H9 (cell line): Measurements from ENCODE around the gene SCN5A. TPM values are rescaled to one million over a fixed set of nuclear protein-coding genes. Genes with fewer than 3 reads are reported as not detected.
A peak's percentile ranks its signal among the peaks of the same experiment; 100 is the strongest.

Experiments used
- DNase-seq: peaks from one replicate; pipeline ENCODE4 v3.0.0-alpha.2; 2017
- H2AFZ ChIP-seq: one replicate; pipeline ENCODE4 v1.6.1; 2013; ENCODE audit warnings: mild to moderate bottlenecking, low read length, control low read depth, moderate library complexity
- H2AK5ac ChIP-seq: 2 replicates; pipeline ENCODE4 v1.6.1; 2013; ENCODE audit warnings: low read length, control low read depth, mixed read lengths; ENCODE audit not compliant: insufficient read length
- H2BK120ac ChIP-seq: one replicate; pipeline ENCODE4 v1.6.1; 2013; ENCODE audit warnings: low read depth, mild to moderate bottlenecking, low read length, control low read depth, inconsistent platforms; ENCODE audit not compliant: poor library complexity, severe bottlenecking
- H2BK12ac ChIP-seq: 2 replicates; pipeline ENCODE4 v1.6.1; 2013; ENCODE audit warnings: low read length, control low read depth, mixed read lengths, low read depth; ENCODE audit not compliant: insufficient read length
- H2BK15ac ChIP-seq: 2 replicates; pipeline ENCODE4 v1.6.1; 2013; ENCODE audit warnings: low read depth, low read length, control low read depth
- H2BK20ac ChIP-seq: one replicate; pipeline ENCODE4 v1.6.1; 2013; ENCODE audit warnings: low read depth, mild to moderate bottlenecking, low read length, control low read depth, inconsistent platforms; ENCODE audit not compliant: poor library complexity, severe bottlenecking
- H2BK5ac ChIP-seq: 2 replicates; pipeline ENCODE4 v1.6.1; 2013; ENCODE audit warnings: low read length, control low read depth, mixed read lengths; ENCODE audit not compliant: insufficient read length
- H3K14ac ChIP-seq: 2 replicates; pipeline ENCODE4 v1.6.1; 2013; ENCODE audit warnings: low read length, control low read depth; ENCODE audit not compliant: insufficient read depth
- H3K18ac ChIP-seq: 2 replicates; pipeline ENCODE4 v1.6.1; 2013; ENCODE audit warnings: low read depth, mild to moderate bottlenecking, mixed read lengths, low read length, control low read depth; ENCODE audit not compliant: insufficient read length
- H3K23ac ChIP-seq: 2 replicates; pipeline ENCODE4 v1.6.1; 2013; ENCODE audit warnings: low read length, control low read depth, mixed read lengths, low read depth; ENCODE audit not compliant: insufficient read length
- H3K23me2 ChIP-seq: 2 replicates; pipeline ENCODE4 v1.6.1; 2013; ENCODE audit warnings: low read depth, mild to moderate bottlenecking, mixed read lengths, low read length, control low read depth; ENCODE audit not compliant: insufficient read length, poor library complexity, severe bottlenecking
- H3K27ac ChIP-seq: 2 replicates; pipeline ENCODE4 v1.5.1; 2013; ENCODE audit warnings: low read length, control low read depth, mixed read lengths, low read depth; ENCODE audit not compliant: insufficient read length
- H3K27me3 ChIP-seq: 2 replicates; pipeline ENCODE4 v1.6.1; 2013; ENCODE audit warnings: low read length, control low read depth, inconsistent platforms; ENCODE audit not compliant: insufficient read depth
- H3K4ac ChIP-seq: 2 replicates; pipeline ENCODE4 v1.6.1; 2013; ENCODE audit warnings: low read depth, mild to moderate bottlenecking, control low read depth, inconsistent platforms, low read length, moderate library complexity
- H3K4me1 ChIP-seq: 2 replicates; pipeline ENCODE4 v1.6.1; 2013; ENCODE audit warnings: low read length, control low read depth, inconsistent platforms; ENCODE audit not compliant: insufficient read depth
- H3K4me2 ChIP-seq: 2 replicates; pipeline ENCODE4 v1.6.1; 2013; ENCODE audit warnings: low read length, control low read depth, mixed read lengths; ENCODE audit not compliant: insufficient read length, insufficient read depth
- H3K56ac ChIP-seq: 2 replicates; pipeline ENCODE4 v1.6.1; 2013; ENCODE audit warnings: low read depth, mild to moderate bottlenecking, mixed read lengths, low read length, control low read depth; ENCODE audit not compliant: insufficient read length
- H3K79me1 ChIP-seq: 2 replicates; pipeline ENCODE4 v1.6.1; 2013; ENCODE audit warnings: low read depth, mild to moderate bottlenecking, moderate library complexity, low read length, control low read depth, inconsistent platforms; ENCODE audit not compliant: insufficient read depth, poor library complexity, severe bottlenecking
- H3K79me2 ChIP-seq: 2 replicates; pipeline ENCODE4 v1.6.1; 2013; ENCODE audit warnings: low read length, control low read depth, inconsistent platforms; ENCODE audit not compliant: insufficient read depth
- H3K9ac ChIP-seq: 2 replicates; pipeline ENCODE4 v1.6.1; 2013; ENCODE audit warnings: low read length, control low read depth, mixed read lengths; ENCODE audit not compliant: insufficient read length; ENCODE audit errors: extremely low read depth
- H3K9me3 ChIP-seq: one replicate; pipeline ENCODE4 v1.6.1; 2013; ENCODE audit warnings: low read depth, low read length, inconsistent platforms; ENCODE audit not compliant: control insufficient read depth
- H3T11ph ChIP-seq: one replicate; pipeline ENCODE4 v1.6.1; 2013; ENCODE audit warnings: mild to moderate bottlenecking, low read length, control low read depth, inconsistent platforms
- H4K20me1 ChIP-seq: one replicate; pipeline ENCODE4 v1.6.1; 2013; ENCODE audit not compliant: control insufficient read depth, insufficient read length, insufficient read depth
- H4K5ac ChIP-seq: 2 replicates; pipeline ENCODE4 v1.6.1; 2013; ENCODE audit warnings: low read depth, mild to moderate bottlenecking, mixed read lengths, low read length, control low read depth; ENCODE audit not compliant: insufficient read length
- H4K8ac ChIP-seq: replicated peaks from 2 replicates; pipeline ENCODE4 v1.6.1; 2013; ENCODE audit warnings: low read length, control low read depth, mixed read lengths, low read depth; ENCODE audit not compliant: insufficient read length
- H4K91ac ChIP-seq: 2 replicates; pipeline ENCODE4 v1.6.1; 2013; ENCODE audit warnings: low read depth, mild to moderate bottlenecking, moderate library complexity, mixed read lengths, low read length, control low read depth; ENCODE audit not compliant: insufficient read length
- H3K27ac Mint-ChIP-seq, 3 experiments: 2 replicates in 2 of 3; 3 replicates in 1 of 3; pipeline ENCODE4 v1.8.0; 2020 to 2021; ENCODE audit warnings: mixed read lengths in 3 of 3, mild to moderate bottlenecking in 1 of 3, moderate library complexity in 1 of 3
- H3K27me3 Mint-ChIP-seq: 2 replicates; pipeline ENCODE4 v1.8.0; 2021; ENCODE audit warnings: low read depth, mild to moderate bottlenecking, moderate library complexity, mixed read lengths
- H3K36me3 Mint-ChIP-seq, 3 experiments: 2 replicates in 2 of 3; 3 replicates in 1 of 3; pipeline ENCODE4 v1.8.0; 2020 to 2021; ENCODE audit warnings: low read depth in 3 of 3, mixed read lengths in 3 of 3; ENCODE audit not compliant: insufficient read depth in 1 of 3
- H3K4me1 Mint-ChIP-seq, 2 experiments: 2 replicates each; pipeline ENCODE4 v1.8.0; 2020; ENCODE audit warnings: mixed read lengths in 2 of 2
- H3K4me3 Mint-ChIP-seq, 2 experiments: 2 replicates in 1 of 2; 3 replicates in 1 of 2; pipeline ENCODE4 v1.8.0; 2020 to 2021; ENCODE audit warnings: mild to moderate bottlenecking in 2 of 2, mixed read lengths in 2 of 2, moderate library complexity in 1 of 2
- H3K9me3 Mint-ChIP-seq, 2 experiments: 2 replicates in 1 of 2; 3 replicates in 1 of 2; pipeline ENCODE4 v1.8.0; 2020; ENCODE audit warnings: mild to moderate bottlenecking in 2 of 2, mixed read lengths in 2 of 2, moderate library complexity in 1 of 2
- CTCF ChIP-seq: fragments of 200-600 bp; sonication (generic); conservative IDR thresholded peaks from 3 replicates; pipeline ENCODE4 v1.8.0; 2021; ENCODE audit warnings: antibody characterized with exemption, mild to moderate bottlenecking
- WGBS: extraction: QIAGEN DNeasy Blood & Tissue Kit; methylation state at CpG from one replicate; pipeline ENCODE4 v1.1.7; 2013; ENCODE audit warnings: missing lambda C conversion rate, low lambda C conversion rate, mixed read lengths; ENCODE audit not compliant: insufficient read length; ENCODE audit errors: extremely low coverage; 5-methylcytosine and 5-hydroxymethylcytosine counted together
- total RNA-seq: library from RNA; stranded (reverse); gene quantifications from 2 replicates; pipeline ENCODE4 v1.2.1, GENCODE V29; 2021

Gene SCN5A
- total RNA-seq, 1 experiment from 2014 or later: 6.5 TPM

DNA sequence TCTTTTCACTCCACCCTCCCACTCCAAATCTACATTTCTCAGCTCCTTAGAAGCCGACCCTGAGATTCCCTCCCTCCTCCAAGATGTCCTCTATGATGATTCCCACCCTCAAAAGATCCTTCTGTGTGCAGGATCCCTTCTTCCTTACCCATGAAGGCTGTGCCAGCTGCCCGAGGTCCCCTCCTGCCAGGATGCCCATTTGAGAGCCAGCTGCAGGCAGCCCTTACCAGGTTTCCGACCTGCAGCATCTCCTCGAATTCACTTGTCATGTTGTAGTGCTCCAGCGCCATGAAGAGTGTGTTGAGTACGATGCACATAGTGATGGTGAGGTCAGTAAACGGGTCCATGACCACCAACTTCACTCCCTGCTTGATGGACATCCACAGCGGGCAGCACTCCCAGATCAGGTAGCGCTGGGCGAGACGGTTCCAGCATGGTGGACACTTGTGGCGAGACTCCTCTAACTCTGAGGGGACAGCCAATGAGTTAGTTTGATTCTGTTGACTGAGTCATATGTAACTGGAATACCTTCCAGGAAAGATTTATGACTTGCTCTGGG lies 51.9 kb downstream of the SCN5A start:
- WGBS: no CpG with 5 or more reads among the region's 12 CpGs
- H4K5ac ChIP-seq: no peak overlapping the region
- no peak overlapping the region for H2BK5ac ChIP-seq

More for the DNA sequence above, 51.9 kb downstream of the SCN5A start:
- no peak for DNase-seq
- H2AK5ac ChIP-seq: no peak overlapping the region
- H2BK120ac ChIP-seq: no peak overlapping the region
- no peak overlapping the region for H2AFZ ChIP-seq
- H3T11ph ChIP-seq: no peak overlapping the region
- no peak overlapping the region for H3K9ac ChIP-seq
- no peak overlapping the region for H3K23ac ChIP-seq
- H3K79me1 ChIP-seq: no peaks in the 10 kb centered on the region
- no peak overlapping the region for H4K91ac ChIP-seq
- no peak overlapping the region for H3K27ac ChIP-seq
- no peaks in the 10 kb centered on the region for H3K4me1 ChIP-seq
- H4K20me1 ChIP-seq: no peaks in the 10 kb centered on the region
- Mint-ChIP-seq H3K4me3 (no peak overlapping the region), H3K4me1 (peaks cover 12 to 15% of the 10 kb centered on the region in 2 experiments), H3K36me3 (peaks cover 4 to 31% (median 22%) of the 10 kb centered on the region in 3 experiments; a peak in 5 of 7 replicates), H3K27ac (no peak overlapping the region), H3K27me3 (no peaks in the 10 kb centered on the region; the same call in 1 of the 2 replicates), H3K9me3 (peaks cover 0 to 4% of the 10 kb centered on the region in 2 experiments; a peak in 4 of 5 replicates)
- no peak overlapping the region for H3K4ac ChIP-seq
- no peaks in the 10 kb centered on the region for H3K79me2 ChIP-seq
- H3K14ac ChIP-seq: no peak overlapping the region
- H3K9me3 ChIP-seq: no peaks in the 10 kb centered on the region
- peak overlapping the region; percentile 13 for H4K8ac ChIP-seq
- H3K23me2 ChIP-seq: no peaks in the 10 kb centered on the region
- no peak for TF ChIP-seq CTCF
- no peak overlapping the region for H3K18ac ChIP-seq
- no peak overlapping the region for H2BK15ac ChIP-seq
- no peak overlapping the region for H2BK12ac ChIP-seq
- H3K56ac ChIP-seq: no peak overlapping the region
- H3K27me3 ChIP-seq: no peaks in the 10 kb centered on the region
- H2BK20ac ChIP-seq: no peak overlapping the region
- H3K4me2 ChIP-seq: no peak overlapping the region
